Body of pancreas (tissue), 4 donors: ENCODE results near the gene RASA4B. TPM values are rescaled to one million over a fixed set of nuclear protein-coding genes. Genes with fewer than 3 reads are reported as not detected.
"Not testable (repeated sequence)": the region's sequence is repeated elsewhere in the genome, so short reads cannot be mapped to it uniquely, and the experiment has no call there.

Experiments used
- ATAC-seq: fragments of 150-250 bp; one replicate; pipeline ENCODE4 v1.9.1; 2016
- DNase-seq, 4 donors: peaks; one replicate each; pipeline ENCODE4 v3.0.0-alpha.2; 2019
- H3K27ac ChIP-seq, 4 donors: fragments of 200-600 bp; sonication (generic); 1 replicate in 3 of 4; 2 replicates in 1 of 4; pipeline versions ENCODE4 v1.5.1 to v1.6.1; 2016 to 2019; ENCODE audit warnings: mild to moderate bottlenecking in 1 of 4, mixed read lengths in 1 of 4, moderate library complexity in 1 of 4
- H3K27me3 ChIP-seq, 2 donors: fragments of 200-600 bp; sonication (generic); one replicate each; pipeline ENCODE4 v1.6.0; 2016; ENCODE audit warnings: mild to moderate bottlenecking in 1 of 2
- H3K36me3 ChIP-seq, 2 donors: fragments of 200-600 bp; sonication (generic); replicated peaks in 1 of 2; 2 replicates each; pipeline ENCODE4 v1.5.1; 2016; ENCODE audit warnings: low read depth in 2 of 2; ENCODE audit not compliant: insufficient read depth in 1 of 2
- H3K4me1 ChIP-seq: fragments of 200-600 bp; sonication (generic); one replicate; pipeline ENCODE4 v1.6.0; 2016
- H3K4me3 ChIP-seq, 2 donors: fragments of 200-600 bp; sonication (generic); 1 replicate in 1 of 2; 2 replicates in 1 of 2; pipeline ENCODE4 v1.5.1; 2016 to 2019
- H3K9me3 ChIP-seq, 3 donors: fragments of 200-600 bp; sonication (generic); 1 replicate in 2 of 3; 2 replicates in 1 of 3; pipeline ENCODE4 v1.5.1; 2016
- WGBS, 2 donors: methylation state at CpG; one replicate each; pipeline ENCODE4 v1.1.5; 2017; 5-methylcytosine and 5-hydroxymethylcytosine counted together
- intact Hi-C: fragments of 100-400 bp; cut with DNase I; formaldehyde crosslinking; loops from one replicate; pipeline ENCODE4 v1.15.1; 2023
- total RNA-seq, 2 donors: library from RNA; depleted of rRNA; stranded (reverse); fragments of >200 nt; gene quantifications; one replicate each; pipeline ENCODE4 v1.1.0, GENCODE V29; 2016

The RASA4B gene
- total RNA-seq, 2 donors from 2014 or later, result 5.3 to 12.5 TPM

DNA sequence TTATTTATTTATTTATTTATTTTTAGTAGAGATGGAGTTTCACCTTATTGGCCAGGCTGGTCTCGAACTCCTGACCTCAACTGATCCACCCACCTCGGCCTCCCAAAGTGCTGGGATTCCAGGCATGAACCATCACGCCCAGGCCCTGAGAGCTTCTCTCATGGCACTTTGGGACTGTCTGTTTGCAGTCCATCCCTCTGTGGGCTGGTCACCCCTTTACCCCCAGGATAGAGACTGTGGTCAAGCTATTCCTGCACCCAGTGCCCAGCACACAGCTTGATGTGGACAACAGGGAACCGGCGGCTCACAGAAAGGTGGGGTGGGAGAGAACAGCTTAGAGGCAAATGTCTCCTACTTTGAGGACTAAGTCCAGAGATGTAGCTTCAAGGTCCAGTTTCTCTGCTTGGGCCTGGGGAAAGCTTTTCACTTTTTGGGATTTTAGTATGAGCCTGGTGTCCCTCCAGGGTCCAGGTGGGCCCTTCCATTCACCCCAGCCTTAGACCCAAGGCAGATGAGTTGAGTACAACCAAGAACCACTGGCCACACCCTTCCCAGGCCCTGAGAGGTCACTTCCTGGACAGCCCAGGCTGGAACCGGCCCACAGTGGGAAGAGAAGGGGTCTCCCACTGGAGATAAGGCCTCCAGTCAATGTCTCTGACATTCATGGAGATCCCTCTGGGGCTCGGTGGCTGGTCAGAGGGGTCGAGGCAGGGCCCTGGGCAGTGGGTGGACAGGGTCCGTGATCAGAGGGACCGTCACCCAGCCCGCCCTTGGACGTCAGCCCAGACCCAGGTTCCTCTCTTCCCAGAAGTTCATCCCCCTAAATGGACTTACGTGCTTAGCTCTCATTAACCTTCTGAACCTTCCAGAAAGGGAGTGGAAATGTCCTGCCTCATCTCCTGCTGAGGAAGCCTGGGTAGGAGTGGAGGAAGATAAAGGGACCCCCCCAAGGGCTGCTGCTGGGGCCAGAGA lies 10.5 kb upstream of the RASA4B start:
- H3K27me3 ChIP-seq, H3K4me3 ChIP-seq, intact Hi-C loops, H3K27ac ChIP-seq, H3K4me1 ChIP-seq, H3K36me3 ChIP-seq, H3K9me3 ChIP-seq: not testable (repeated sequence)
- DNase-seq, result peak in 1 of 4 donors; percentile 1
- 92% methylated on average over 2 of the region's 13 CpGs; no CpG with 5 or more reads in 1 of the 2 donors for WGBS, 2 donors
- peak; percentile 25 for ATAC-seq

DNA sequence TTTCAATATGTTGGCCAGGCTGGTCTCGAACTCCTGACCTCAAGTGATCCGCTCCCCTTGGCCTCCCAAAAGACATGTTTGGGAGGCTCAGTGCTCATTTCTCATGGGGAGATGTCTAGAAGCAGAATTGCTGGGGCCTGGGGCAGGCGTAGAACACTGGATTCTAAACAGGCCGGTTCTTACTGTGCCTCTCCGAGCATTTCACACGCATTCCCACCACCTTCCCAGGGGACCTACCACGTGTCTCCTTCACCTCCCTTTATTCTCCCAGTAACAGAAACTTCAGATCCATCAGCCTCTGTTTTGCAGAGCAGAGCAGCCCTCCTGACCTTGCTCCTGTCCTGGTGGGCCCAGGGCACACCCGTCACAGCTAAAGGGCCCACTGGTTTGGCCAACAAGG lies 9.6 kb upstream of the RASA4B start:
- H3K27me3 ChIP-seq, H3K9me3 ChIP-seq, intact Hi-C loops, H3K4me1 ChIP-seq, ATAC-seq, H3K27ac ChIP-seq, H3K36me3 ChIP-seq, DNase-seq, H3K4me3 ChIP-seq: not testable (repeated sequence)
- no CpG with 5 or more reads among the region's 8 CpGs for WGBS, 2 donors

DNA sequence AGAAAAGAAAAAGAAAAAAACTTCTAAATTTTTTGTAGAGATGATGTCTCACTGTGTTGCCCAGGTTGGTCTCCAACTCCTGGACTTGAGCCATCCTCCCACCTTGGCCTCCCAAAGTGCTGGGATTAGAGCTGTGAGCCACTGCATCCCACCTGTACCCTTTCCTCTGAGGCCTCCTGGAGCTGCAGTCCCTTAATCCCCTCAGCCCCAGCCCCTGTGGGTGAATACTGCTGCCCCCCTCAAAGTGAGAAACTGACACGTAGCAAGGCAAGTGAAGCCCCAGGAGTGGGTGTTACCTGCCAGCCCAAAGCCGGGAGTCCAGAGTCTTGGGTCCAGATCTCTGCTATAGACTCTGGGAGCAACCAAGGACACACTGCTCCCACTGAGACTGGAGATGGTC lies 7.2 kb upstream of the RASA4B start:
- H3K27me3 ChIP-seq, H3K4me1 ChIP-seq, intact Hi-C loops, H3K27ac ChIP-seq, H3K4me3 ChIP-seq, DNase-seq, H3K36me3 ChIP-seq, ATAC-seq, H3K9me3 ChIP-seq: not testable (repeated sequence)
- WGBS, 2 donors, result 33% methylated on average over 1 of the region's 2 CpGs; no CpG with 5 or more reads in 1 of the 2 donors

DNA sequence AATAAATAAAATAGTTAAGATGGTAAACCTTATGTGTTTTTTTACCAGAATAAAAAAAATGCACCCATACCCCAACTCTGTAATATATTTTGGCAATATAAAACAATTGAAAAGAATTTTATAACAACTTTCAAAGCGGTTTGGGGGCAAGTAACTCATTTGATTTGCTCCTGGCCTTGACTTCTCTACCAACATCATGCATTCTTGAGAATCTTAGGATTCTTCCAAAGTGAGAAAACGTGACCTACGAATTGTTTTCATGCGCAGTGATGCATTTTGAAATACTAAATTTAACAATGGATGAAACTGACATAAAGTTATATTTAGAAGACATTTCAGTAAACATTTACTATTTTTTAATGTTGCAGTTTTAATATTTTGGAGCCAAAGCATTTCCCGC lies 3.2 kb upstream of the RASA4B start:
- H3K9me3 ChIP-seq, H3K4me3 ChIP-seq, intact Hi-C loops, H3K4me1 ChIP-seq, DNase-seq, H3K27ac ChIP-seq, ATAC-seq, H3K27me3 ChIP-seq, H3K36me3 ChIP-seq: not testable (repeated sequence)
- WGBS, 2 donors, result 89% methylated on average over 4 of the region's 5 CpGs; no CpG with 5 or more reads in 1 of the 2 donors

DNA sequence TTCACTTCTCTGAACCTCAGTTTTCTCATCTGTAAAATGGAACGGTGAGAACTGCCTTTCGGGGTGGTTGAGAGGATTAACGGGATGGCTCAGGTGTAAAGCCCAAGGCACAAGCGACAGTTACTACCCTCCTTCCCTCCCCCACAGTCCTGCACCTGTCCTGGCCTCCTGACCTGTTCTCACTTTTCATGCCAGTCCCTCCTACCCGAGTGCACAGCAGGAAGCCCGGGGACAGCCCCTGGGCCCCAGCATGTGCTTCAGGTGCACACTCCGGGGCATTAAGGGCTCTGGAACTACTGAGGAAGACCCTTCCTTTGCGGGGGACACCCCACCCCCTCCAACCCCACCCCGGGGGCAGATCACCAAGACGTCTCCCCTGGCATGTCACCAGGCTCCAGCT lies 626 bp downstream of the RASA4B start:
- H3K9me3 ChIP-seq, H3K27me3 ChIP-seq, H3K4me3 ChIP-seq, H3K4me1 ChIP-seq, intact Hi-C loops, H3K27ac ChIP-seq, DNase-seq, ATAC-seq, H3K36me3 ChIP-seq: not testable (repeated sequence)
- WGBS, 2 donors, result no CpG with 5 or more reads among the region's 10 CpGs

DNA sequence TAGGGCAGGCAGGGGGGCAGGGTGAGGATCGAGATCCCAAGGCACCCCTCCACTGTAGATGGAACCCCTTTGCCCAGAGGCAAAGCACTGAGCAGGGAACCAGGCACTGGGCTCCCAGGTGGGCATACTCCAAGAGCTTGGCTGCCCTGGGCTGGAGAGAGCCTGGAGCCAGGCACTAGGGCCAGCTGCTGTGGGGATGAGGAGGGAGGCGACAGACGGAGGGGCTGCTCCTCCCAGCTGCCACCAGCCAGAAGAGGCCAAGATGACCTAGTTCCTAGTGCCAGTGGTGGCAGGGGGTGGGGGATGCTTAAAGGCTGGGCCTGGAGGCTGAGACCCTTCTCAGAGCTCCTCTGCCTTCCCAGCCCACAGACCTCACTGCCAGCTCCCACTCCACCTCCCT lies 1.7 kb downstream of the RASA4B start:
- DNase-seq, H3K4me1 ChIP-seq, H3K27ac ChIP-seq, intact Hi-C loops, H3K4me3 ChIP-seq, ATAC-seq, H3K9me3 ChIP-seq, H3K36me3 ChIP-seq, H3K27me3 ChIP-seq: not testable (repeated sequence)
- WGBS, 2 donors, result no CpG with 5 or more reads among the region's 3 CpGs

DNA sequence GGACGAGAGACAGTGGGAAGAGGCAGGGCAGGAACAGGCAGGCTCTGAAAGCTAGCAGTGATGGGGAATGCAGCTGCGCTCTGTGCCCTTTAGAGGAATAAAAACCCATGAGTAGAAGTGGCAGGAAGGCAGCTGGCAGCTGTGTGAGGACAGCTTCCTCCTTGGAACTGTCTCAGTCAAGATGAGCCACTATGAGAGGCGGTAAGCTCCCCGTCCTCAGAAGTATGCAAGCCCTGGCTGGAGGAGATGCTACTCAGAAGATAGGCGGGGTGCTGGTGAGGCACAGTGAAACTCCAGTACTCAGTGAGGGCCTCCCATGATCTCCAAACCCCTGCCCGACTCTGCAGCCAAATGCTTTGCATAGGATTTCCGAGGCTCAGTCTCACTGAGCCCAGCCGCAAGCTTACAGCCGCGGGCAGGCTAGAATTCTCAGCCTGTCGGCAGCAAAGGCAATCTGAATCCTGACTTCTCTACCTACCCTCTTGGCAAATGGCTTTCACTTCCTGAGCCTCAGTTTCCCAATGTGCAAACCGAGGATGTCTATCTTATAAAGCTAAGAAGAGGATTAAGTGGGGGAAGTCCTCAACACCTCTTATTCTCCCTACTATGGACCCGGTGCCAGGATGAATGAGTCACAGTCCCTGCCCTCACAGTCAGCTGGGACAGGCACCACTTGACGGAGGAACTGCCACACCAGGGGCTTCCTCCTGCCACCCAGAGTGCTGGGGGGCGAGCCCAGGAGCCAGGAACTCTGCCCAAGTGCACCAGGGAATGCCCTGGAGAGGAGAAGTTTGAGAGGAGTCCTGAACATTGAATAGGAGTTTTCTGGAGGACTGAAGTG lies 2.5 kb downstream of the RASA4B start:
- H3K4me3 ChIP-seq, H3K9me3 ChIP-seq, H3K36me3 ChIP-seq, intact Hi-C loops, H3K27me3 ChIP-seq, ATAC-seq, H3K4me1 ChIP-seq, H3K27ac ChIP-seq: not testable (repeated sequence)
- DNase-seq, result peak in 1 of 4 donors; percentile 2
- WGBS, 2 donors, result 83% methylated on average over 2 of the region's 15 CpGs; no CpG with 5 or more reads in 1 of the 2 donors

DNA sequence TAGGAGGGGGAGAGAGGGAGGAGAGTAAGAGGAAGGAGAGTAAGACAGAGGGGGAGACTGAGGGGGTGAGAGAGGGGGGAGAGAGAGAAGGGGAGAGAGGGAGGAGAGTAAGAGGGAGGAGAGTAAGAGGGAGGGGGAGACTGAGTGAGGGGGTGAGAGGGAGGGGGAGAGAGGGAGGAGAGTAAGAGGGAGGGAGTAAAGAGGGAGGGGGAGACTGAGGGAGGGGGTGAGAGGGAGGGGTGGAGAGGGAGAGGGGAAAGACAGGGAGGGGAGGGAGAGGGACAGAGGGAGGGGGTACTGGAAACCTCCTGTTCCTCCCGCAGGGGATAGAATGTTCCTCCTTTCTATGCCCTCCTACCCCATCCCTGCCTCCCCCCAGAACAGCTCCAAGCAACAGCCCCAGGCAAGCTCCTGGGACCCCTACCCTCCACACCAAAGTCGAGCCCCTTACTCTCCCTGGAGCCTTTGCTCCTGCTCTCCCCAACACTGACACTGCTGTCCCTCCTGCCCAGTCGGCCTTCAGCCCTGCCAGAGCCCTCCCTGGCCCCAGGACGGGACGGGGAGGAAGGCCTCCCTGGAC lies 4.8 kb downstream of the RASA4B start:
- H3K27me3 ChIP-seq, H3K4me3 ChIP-seq, ATAC-seq, H3K36me3 ChIP-seq, H3K4me1 ChIP-seq, intact Hi-C loops, H3K9me3 ChIP-seq: not testable (repeated sequence)
- WGBS, 2 donors, result 5 to 14% methylated on average over 2 to 4 of the region's 5 CpGs
- peak overlapping the region in 1 of 4 donors; percentile 37 for H3K27ac ChIP-seq
- peak in 3 of 4 donors; percentile 6 to 12 (median 11) for DNase-seq

DNA sequence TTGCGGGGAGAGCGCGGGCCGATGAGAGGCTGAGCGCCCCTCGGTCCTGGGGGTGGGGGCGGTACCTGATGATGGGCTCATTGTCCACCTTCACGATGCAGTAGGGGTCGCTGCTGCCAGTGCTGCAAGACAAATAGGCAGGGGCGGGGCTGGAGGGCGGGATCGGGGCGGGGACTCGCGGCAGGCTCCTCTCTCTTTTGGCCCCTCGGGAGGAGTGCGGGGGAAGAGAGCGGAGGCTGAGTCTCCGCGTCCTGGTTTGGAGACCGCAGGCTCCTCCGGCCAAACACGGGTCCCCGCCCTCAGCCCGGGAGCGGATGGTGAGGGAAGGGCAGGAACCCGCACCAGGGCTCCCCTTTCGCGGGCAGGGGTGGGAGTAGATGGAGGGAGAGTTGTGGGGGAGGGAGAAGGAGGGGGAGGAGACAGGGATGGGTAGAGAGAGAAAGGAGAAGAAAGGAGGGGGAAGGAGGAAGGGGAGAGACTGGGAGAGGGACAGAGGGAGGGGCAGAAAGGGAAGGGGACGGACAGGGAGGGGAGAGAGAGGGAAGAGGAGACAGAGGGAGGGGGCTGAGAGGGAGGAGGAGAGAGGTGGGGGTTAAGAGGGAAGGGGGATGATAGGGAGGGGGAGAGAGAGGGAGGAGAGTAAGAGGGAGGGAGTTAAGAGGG lies 5.6 kb downstream of the RASA4B start:
- H3K27ac ChIP-seq, H3K27me3 ChIP-seq, intact Hi-C loops, H3K9me3 ChIP-seq, DNase-seq, H3K4me1 ChIP-seq, H3K4me3 ChIP-seq, H3K36me3 ChIP-seq: not testable (repeated sequence)
- WGBS, 2 donors, result no CpG with 5 or more reads among the region's 30 CpGs
- ATAC-seq, result peak; percentile 54

DNA sequence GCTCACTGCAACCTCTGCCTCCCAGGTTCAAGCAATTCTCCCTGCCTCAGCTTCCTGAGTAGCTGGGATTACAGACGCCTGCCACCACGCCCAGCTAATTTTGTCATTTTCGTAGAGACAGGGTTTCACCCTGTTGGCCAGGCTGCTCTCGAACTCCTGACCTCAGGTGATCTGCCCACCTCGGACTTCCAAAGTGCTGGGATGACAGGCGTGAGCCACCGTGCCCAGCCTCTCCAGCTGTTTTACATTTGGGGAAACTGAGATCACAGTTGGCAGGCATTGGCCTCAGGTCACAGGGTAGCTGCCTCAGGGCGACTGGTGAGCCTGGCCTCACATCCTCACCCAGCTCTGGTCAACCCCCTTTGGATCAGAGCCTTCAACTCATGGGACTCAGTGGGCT lies 7.0 kb downstream of the RASA4B start:
- H3K9me3 ChIP-seq, H3K4me1 ChIP-seq, H3K36me3 ChIP-seq, H3K27me3 ChIP-seq, ATAC-seq, intact Hi-C loops, DNase-seq, H3K4me3 ChIP-seq, H3K27ac ChIP-seq: not testable (repeated sequence)
- WGBS, 2 donors, result 70% methylated on average over 7 of the region's 8 CpGs; no CpG with 5 or more reads in 1 of the 2 donors
